Astrocyte (in vitro differentiated cells and primary cell): ENCODE measurements around the gene DNAH6. TPM values are rescaled to one million over a fixed set of nuclear protein-coding genes. Genes with fewer than 3 reads are reported as not detected.
A peak's percentile ranks its signal among the peaks of the same experiment; 100 is the strongest.

Experiments
- DNase-seq: peaks from one replicate; pipeline ENCODE4 v3.0.0-alpha.2; 2010; ENCODE audit warnings: low read depth
- FAIRE-seq: peaks from 2 replicates; lab custom pipeline; 2011; peaks lifted over from hg19 to GRCh38; lab: Jason Lieb, UNC
- H2AFZ ChIP-seq: 2 replicates; pipeline ENCODE4 v1.6.0; 2012; ENCODE audit warnings: low read depth, low read length, inconsistent platforms
- H3K27ac ChIP-seq: 2 replicates; pipeline ENCODE4 v1.5.1; 2011; ENCODE audit warnings: low read depth, low read length, inconsistent platforms
- H3K27me3 ChIP-seq: 2 replicates; pipeline ENCODE4 v1.6.0; 2011; ENCODE audit warnings: low read length, inconsistent platforms; ENCODE audit not compliant: insufficient read depth
- H3K36me3 ChIP-seq: 2 replicates; pipeline ENCODE4 v1.5.1; 2011; ENCODE audit warnings: low read length, inconsistent platforms; ENCODE audit not compliant: insufficient read depth
- H3K4me1 ChIP-seq: 2 replicates; pipeline ENCODE4 v1.5.1; 2011; ENCODE audit warnings: low read length, inconsistent platforms; ENCODE audit not compliant: insufficient read depth
- H3K4me2 ChIP-seq: 2 replicates; pipeline ENCODE4 v1.6.0; 2012; ENCODE audit warnings: low read length, inconsistent platforms
- H3K4me3 ChIP-seq: 2 replicates; pipeline ENCODE4 v1.5.1; 2011; ENCODE audit warnings: low read depth, mild to moderate bottlenecking, low read length, inconsistent platforms; ENCODE audit not compliant: insufficient read depth
- H3K79me2 ChIP-seq: 2 replicates; pipeline ENCODE4 v1.6.0; 2012; ENCODE audit warnings: mild to moderate bottlenecking, low read length, inconsistent platforms; ENCODE audit not compliant: insufficient read depth
- H3K9ac ChIP-seq: 2 replicates; pipeline ENCODE4 v1.6.0; 2012; ENCODE audit warnings: mild to moderate bottlenecking, low read length, inconsistent platforms
- H3K9me3 ChIP-seq: 2 replicates; pipeline ENCODE4 v1.5.1; 2012; ENCODE audit warnings: low read depth, mild to moderate bottlenecking, low read length, inconsistent platforms; ENCODE audit not compliant: insufficient read depth
- H4K20me1 ChIP-seq: 2 replicates; pipeline ENCODE4 v1.6.0; 2012; ENCODE audit warnings: low read length, inconsistent platforms; ENCODE audit not compliant: insufficient read depth
- H3K27ac Mint-ChIP-seq: one replicate; pipeline ENCODE4 v1.8.0; 2021; ENCODE audit warnings: mild to moderate bottlenecking, mixed read lengths; ENCODE audit not compliant: unreplicated experiment
- H3K27me3 Mint-ChIP-seq: one replicate; pipeline ENCODE4 v1.8.0; 2021; ENCODE audit warnings: low read depth, mixed read lengths; ENCODE audit not compliant: unreplicated experiment
- H3K36me3 Mint-ChIP-seq: one replicate; pipeline ENCODE4 v1.8.0; 2021; ENCODE audit warnings: low read depth, mixed read lengths; ENCODE audit not compliant: unreplicated experiment
- H3K4me1 Mint-ChIP-seq: one replicate; pipeline ENCODE4 v1.8.0; 2021; ENCODE audit warnings: low read depth, mixed read lengths; ENCODE audit not compliant: unreplicated experiment
- H3K4me3 Mint-ChIP-seq: one replicate; pipeline ENCODE4 v1.8.0; 2021; ENCODE audit warnings: mild to moderate bottlenecking, moderate library complexity, mixed read lengths; ENCODE audit not compliant: unreplicated experiment
- H3K9me3 Mint-ChIP-seq: one replicate; pipeline ENCODE4 v1.8.0; 2021; ENCODE audit warnings: mild to moderate bottlenecking, mixed read lengths; ENCODE audit not compliant: unreplicated experiment
- CTCF ChIP-seq: IDR thresholded peaks from 2 replicates; pipeline ENCODE4 v1.5.1; 2011; ENCODE audit warnings: low read depth, mild to moderate bottlenecking, inconsistent platforms, low read length, moderate library complexity; ENCODE audit not compliant: insufficient read depth
- EZH2 ChIP-seq: IDR thresholded peaks from 2 replicates; pipeline ENCODE4 v1.6.1; 2012; ENCODE audit warnings: mild to moderate bottlenecking, low read length, inconsistent platforms; ENCODE audit not compliant: insufficient read depth
- total RNA-seq: library from RNA; stranded (reverse); gene quantifications from 2 replicates; pipeline ENCODE4 v1.2.1, GENCODE V29; 2021

DNAH6 gene
- total RNA-seq, 1 donor from 2014 or later: 0.20 TPM

- DNase-seq: no peak
- Mint-ChIP-seq H3K4me1 (peaks cover 10% of the 10 kb centered on the region), H3K4me3 (no peak overlapping the region), H3K27me3 (peaks cover 10% of the 10 kb centered on the region), H3K36me3 (no peaks in the 10 kb centered on the region), H3K9me3 (peaks cover 7% of the 10 kb centered on the region), H3K27ac (no peak overlapping the region)
- no peaks in the 10 kb centered on the region for H3K79me2 ChIP-seq
- no peak overlapping the region for H2AFZ ChIP-seq
- H3K4me1 ChIP-seq: peaks cover 3% of the 10 kb centered on the region
- TF ChIP-seq CTCF (no peak), EZH2 (no peak)
- no peak overlapping the region for H3K27ac ChIP-seq
- no peak for FAIRE-seq
- no peak overlapping the region for H3K9ac ChIP-seq
- no peak overlapping the region for H3K4me3 ChIP-seq
- H3K9me3 ChIP-seq: no peaks in the 10 kb centered on the region
- no peak overlapping the region for H3K4me2 ChIP-seq
- H3K36me3 ChIP-seq: no peaks in the 10 kb centered on the region
- H4K20me1 ChIP-seq: no peaks in the 10 kb centered on the region
- no peaks in the 10 kb centered on the region for H3K27me3 ChIP-seq
These were observed 314.6 kb downstream of the DNAH6 start for GRCh38 chr2:84830758-84831500.

- FAIRE-seq: no peak
These were observed 316.6 kb downstream of the DNAH6 start for GRCh38 chr2:84832772-84833461.

More at GRCh38 chr2:84832772-84833461, 316.6 kb downstream of the DNAH6 start:
- Histone ChIP-seq H3K27ac (no peak overlapping the region), H3K4me3 (no peak overlapping the region), H3K79me2 (no peaks in the 10 kb centered on the region), H2AFZ (no peak overlapping the region), H3K4me1 (peaks cover 3% of the 10 kb centered on the region), H3K9ac (no peak overlapping the region), H4K20me1 (no peaks in the 10 kb centered on the region), H3K9me3 (no peaks in the 10 kb centered on the region), H3K27me3 (no peaks in the 10 kb centered on the region), H3K36me3 (no peaks in the 10 kb centered on the region), H3K4me2 (no peak overlapping the region)
- Mint-ChIP-seq H3K9me3 (peaks cover 9% of the 10 kb centered on the region), H3K27me3 (peaks cover 5% of the 10 kb centered on the region), H3K4me1 (peaks cover 10% of the 10 kb centered on the region), H3K27ac (peak overlapping the region; percentile 12), H3K4me3 (no peak overlapping the region), H3K36me3 (no peaks in the 10 kb centered on the region)
- TF ChIP-seq EZH2 (no peak), CTCF (no peak)
- no peak for DNase-seq
